Pericardium fibroblast (primary cell): ENCODE results near the gene ZNF419. TPM values are rescaled to one million over a fixed set of nuclear protein-coding genes. Genes with fewer than 3 reads are reported as not detected.

Experiments
- total RNA-seq: library from RNA; depleted of rRNA; stranded (reverse); fragments of >200 nt; gene quantifications from 2 replicates; pipeline ENCODE4 v1.2.3, GENCODE V29; 2015

Gene ZNF419
- 7.6 and 9.6 TPM in 2 replicates for total RNA-seq

GRCh38 chr19:57487477-57488298 is at the start of gene ZNF419:
Gene ZNF419 (plus strand): TSS chr19:57487750. CDS start chr19:57487951, 201 bp downstream.

GRCh38 chr19:57477191-57478008 is 10.2 kb upstream of the ZNF419 start, which contains the start of gene ZNF772:
Gene ZNF772 (minus strand): TSS chr19:57477566. CDS start chr19:57477309, 257 bp downstream.

GRCh38 chr19:57499680-57500395 is 12.3 kb downstream of the ZNF419 start, which contains the start of gene ZNF773:
Gene ZNF773 (plus strand): TSS chr19:57499938. CDS start chr19:57500081, 143 bp downstream.

GRCh38 chr19:57527136-57527881 is 39.8 kb downstream of the ZNF419 start, which contains the start of gene ZNF549:
Gene ZNF549 (plus strand): TSS chr19:57527356. CDS start chr19:57527574, 218 bp downstream.

Other genes with a start within 250 kb of the ZNF419 start
- gene ZNF805, start 247.1 kb upstream of the ZNF419 start, total RNA-seq = 6.4 and 9.2 TPM in 2 replicates
- 26.8 and 33.3 TPM in 2 replicates for gene ZNF460, start 207.3 kb upstream of the ZNF419 start, total RNA-seq
- gene ZNF543, start 167.3 kb upstream of the ZNF419 start, total RNA-seq = 3.7 and 4.6 TPM in 2 replicates
- gene ZNF304, start 136.5 kb upstream of the ZNF419 start, total RNA-seq = 5.4 and 6.5 TPM in 2 replicates
- gene TRAPPC2B, start 124.2 kb upstream of the ZNF419 start, total RNA-seq = 25.3 and 28.2 TPM in 2 replicates
- 2.1 and 3.8 TPM in 2 replicates for gene ZNF547, start 124.2 kb upstream of the ZNF419 start, total RNA-seq
- 14.4 and 28.1 TPM in 2 replicates for gene ZNF548, start 97.9 kb upstream of the ZNF419 start, total RNA-seq
- gene ZNF17, start 76.6 kb upstream of the ZNF419 start, total RNA-seq = 1.9 and 4.3 TPM in 2 replicates
- 6.3 and 6.5 TPM in 2 replicates for gene ZNF749, start 52.4 kb upstream of the ZNF419 start, total RNA-seq
- gene VN1R1, start 30.6 kb upstream of the ZNF419 start, total RNA-seq = 0.17 and 0.23 TPM in 2 replicates
- gene ZNF772, start 10.2 kb upstream of the ZNF419 start, total RNA-seq = 9.7 and 11.4 TPM in 2 replicates
- 7.7 and 10.4 TPM in 2 replicates for gene ZNF773, start 12.2 kb downstream of the ZNF419 start, total RNA-seq
- gene ZNF549, start 39.6 kb downstream of the ZNF419 start, total RNA-seq = 3.8 and 3.9 TPM in 2 replicates
- 2.6 and 2.8 TPM in 2 replicates for gene ZNF550, start 72.1 kb downstream of the ZNF419 start, total RNA-seq
- gene ZNF416, start 91.2 kb downstream of the ZNF419 start, total RNA-seq = 5.5 and 6.6 TPM in 2 replicates
- gene ZIK1, start 96.4 kb downstream of the ZNF419 start, total RNA-seq = 7.2 and 8.1 TPM in 2 replicates
- 4.0 and 4.2 TPM in 2 replicates for gene ZNF530, start 112.1 kb downstream of the ZNF419 start, total RNA-seq
- 18.7 and 20.1 TPM in 2 replicates for gene ZNF134, start 126.5 kb downstream of the ZNF419 start, total RNA-seq
- 6.0 and 7.7 TPM in 2 replicates for gene ZNF211, start 145.4 kb downstream of the ZNF419 start, total RNA-seq
- gene ZSCAN4, start 181.2 kb downstream of the ZNF419 start, total RNA-seq = not detected in 2 replicates
- gene ZNF551, start 194.2 kb downstream of the ZNF419 start, total RNA-seq = 5.8 and 14.0 TPM in 2 replicates
- 2.3 and 4.3 TPM in 2 replicates for gene ZNF154, start 221.5 kb downstream of the ZNF419 start, total RNA-seq
- gene ZNF671, start 239.9 kb downstream of the ZNF419 start, total RNA-seq = 6.2 and 7.0 TPM in 2 replicates